GM12873 (cell line): Measurements from ENCODE around the gene DUSP6.

Experiments
- TF ChIP-seq, protein P1 (sequence below): IDR thresholded peaks from 2 replicates; pipeline ENCODE4 v1.5.1; 2012; ENCODE audit warnings: low read depth, mild to moderate bottlenecking, moderate library complexity, low read length, control low read depth; ENCODE audit not compliant: insufficient read depth; ENCODE audit errors: missing control alignments

DUSP6 gene

DNA sequence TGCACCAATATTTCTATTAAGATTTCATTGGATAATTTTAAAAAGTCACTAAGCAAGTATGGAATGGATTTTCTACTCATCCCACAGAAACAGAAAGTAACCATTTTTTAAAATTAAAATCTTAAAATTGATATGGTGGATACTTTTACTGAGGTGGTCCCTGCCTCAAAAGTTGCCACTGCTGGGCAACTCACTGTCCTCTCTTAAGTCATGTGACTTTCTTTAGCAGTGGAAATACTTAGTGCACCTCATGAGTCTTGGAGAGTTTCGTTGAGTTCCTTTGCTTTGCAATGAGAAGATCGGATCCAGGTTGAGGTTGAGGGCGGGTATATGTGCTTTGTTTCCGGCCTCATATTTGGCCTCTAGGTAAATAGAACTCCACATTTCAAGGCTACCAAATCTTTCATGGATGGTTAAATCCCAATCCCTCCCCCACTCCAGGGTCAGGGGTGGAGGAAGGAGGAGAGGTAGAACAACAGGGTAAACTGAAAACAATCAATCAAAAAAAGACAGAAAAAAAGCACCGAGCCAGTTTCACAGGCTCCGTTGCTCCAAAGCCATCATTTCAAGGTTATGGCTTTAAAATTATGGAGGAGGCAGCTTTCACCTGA is 39.5 kb upstream of the DUSP6 start:
- TF ChIP-seq, protein P1, sequence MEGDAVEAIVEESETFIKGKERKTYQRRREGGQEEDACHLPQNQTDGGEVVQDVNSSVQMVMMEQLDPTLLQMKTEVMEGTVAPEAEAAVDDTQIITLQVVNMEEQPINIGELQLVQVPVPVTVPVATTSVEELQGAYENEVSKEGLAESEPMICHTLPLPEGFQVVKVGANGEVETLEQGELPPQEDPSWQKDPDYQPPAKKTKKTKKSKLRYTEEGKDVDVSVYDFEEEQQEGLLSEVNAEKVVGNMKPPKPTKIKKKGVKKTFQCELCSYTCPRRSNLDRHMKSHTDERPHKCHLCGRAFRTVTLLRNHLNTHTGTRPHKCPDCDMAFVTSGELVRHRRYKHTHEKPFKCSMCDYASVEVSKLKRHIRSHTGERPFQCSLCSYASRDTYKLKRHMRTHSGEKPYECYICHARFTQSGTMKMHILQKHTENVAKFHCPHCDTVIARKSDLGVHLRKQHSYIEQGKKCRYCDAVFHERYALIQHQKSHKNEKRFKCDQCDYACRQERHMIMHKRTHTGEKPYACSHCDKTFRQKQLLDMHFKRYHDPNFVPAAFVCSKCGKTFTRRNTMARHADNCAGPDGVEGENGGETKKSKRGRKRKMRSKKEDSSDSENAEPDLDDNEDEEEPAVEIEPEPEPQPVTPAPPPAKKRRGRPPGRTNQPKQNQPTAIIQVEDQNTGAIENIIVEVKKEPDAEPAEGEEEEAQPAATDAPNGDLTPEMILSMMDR = no peak

DNA sequence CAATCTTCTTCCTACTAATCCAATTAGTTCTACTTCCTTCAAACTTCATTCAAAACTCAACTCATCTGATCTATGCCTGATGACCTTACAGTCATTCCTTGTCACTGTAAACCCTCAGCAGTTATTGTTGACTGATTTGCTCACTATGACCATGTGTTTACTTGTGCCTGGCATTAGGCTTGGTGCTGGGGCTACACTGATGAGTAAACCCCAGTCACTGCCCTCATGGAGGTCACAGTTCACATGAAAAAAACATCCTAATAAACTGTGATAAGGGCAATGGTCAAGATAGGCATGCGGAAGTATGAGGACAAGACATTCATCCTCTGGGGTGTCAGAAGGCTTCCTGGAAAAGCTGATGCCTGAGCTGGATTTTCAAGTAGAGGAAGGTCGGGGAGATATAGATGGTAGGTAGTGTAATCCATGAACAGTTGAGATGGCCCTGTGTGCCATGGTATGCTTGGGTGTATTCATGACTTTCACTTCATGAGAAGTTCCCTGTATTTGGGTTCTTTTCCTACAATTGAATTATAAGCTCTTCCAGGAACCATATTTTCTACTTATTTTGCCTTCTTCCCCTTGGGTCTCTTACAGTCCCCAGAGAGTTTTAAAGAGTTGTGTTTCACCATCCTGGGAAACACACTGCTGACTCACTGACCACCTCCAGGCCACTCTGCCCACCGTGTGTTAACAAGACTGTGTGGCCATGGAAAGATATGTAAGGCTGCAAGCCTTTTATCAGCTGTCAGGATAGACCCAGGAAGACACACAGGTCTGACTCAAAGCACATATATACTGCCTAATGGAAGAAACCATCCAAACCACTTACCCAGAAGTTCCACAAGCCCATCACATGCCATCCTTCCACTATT is 38.7 kb upstream of the DUSP6 start:
- TF ChIP-seq, protein P1 = no peak

DNA sequence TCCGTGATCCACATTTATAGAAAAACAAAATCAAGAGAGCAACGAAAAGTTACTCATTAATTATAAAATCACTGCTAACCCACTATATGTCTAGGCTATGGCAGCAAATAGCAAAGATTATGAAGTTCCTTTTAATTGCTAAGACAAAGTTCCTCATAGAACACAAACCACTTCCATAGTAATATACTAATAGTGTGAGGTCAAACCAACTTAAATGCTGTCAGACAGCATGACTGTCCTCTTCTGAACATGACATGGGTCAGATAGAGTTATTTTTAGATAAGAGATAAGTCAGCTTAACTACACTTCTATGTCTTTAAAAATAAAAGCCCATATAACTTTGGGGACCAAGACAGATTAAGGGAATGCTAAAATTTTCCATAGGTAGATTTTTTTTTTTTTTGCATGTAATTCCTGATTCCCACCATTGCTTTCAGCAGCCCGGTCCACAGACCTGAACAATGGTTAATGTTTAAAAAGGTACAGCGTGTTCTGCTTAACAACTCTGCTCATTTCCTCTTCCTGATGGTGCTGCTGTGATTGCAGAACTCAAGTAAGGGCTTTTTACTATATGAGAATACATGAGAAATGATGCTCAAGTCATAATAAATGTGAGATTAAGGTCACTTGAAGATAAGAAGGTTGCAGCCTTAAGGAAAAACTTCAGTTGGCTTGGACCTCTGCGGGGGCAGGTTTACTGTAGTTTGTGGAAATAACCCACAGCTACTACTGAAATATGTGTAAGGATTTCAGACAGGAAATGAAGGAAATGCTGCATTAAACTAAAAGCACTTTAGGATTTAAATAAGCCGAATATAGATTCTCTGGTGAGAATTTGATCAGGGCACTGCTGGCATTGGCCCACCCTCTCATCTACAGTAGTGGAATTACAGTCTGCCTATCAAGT is 37.7 kb upstream of the DUSP6 start:
- TF ChIP-seq, protein P1 = no peak

DNA sequence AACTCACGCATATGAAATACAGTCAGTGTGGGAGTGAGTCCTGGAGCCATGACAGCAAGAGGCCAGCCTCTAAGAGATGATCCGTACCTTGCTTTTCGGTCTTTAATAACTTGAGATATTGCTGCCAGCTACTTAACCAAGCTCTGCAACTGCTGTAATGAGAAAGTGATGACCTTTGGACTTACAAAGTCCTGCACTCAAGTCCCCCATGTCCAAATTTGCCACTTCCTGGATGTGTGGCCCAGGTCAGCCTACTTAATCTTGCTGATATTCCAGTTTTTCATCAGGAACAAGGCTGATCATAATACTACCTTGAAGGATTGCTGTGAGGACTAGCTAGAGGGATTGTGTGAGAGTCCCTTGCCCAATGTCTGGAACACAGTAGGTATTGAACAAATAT is 33.8 kb upstream of the DUSP6 start:
- TF ChIP-seq, protein P1 = no peak

DNA sequence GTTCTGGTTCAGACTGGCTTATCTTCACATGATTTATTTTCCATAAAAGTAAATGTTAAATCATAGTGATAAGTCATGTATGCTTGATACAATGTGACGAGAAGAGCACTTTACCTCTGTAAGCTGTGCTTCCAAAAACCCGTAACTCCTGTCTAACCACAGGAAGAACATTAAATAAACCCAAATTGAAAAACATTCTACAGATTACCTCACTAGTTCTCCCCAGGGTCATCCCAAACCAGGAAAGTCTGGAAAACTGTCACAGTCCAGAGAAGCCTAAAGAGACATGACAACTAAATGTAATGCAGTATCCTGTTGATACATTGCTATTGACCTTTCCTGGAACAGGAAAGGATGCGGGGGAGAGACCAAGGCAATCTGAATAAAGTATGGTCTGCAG is 32.5 kb upstream of the DUSP6 start:
- TF ChIP-seq, protein P1 = no peak

DNA sequence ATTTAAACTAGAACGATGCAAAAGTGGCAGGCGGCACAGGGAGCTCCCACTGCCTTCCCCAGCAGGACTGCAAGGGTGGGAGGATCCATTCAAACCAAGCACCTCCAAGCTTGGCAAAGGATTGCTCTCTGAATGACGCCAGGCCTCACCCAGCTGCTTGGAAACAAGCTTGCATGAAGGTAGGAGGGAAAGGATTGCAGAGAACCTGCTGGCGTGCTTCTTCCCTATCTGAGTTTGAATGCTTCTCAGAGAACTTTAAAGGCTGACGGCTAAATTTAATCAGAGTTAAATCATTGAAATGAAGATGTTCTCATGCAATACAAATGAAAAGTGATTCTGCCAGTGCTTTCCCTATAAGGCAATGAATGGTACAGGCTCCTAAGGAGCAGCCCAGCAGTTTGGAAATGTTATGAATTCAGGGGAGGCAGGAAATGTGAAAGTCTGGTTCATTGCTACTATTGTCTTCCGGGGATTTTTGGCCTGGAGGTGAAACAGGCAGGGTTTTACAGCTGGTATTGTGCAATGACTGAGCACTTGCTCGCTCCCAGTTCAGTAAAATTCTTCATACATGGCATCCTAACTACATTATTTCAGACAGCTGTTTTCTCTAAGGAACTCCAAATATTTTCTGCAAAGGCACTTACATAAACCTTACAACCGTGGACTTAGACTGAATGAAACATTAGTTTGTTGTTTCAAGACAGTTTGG is 31.9 kb upstream of the DUSP6 start:
- TF ChIP-seq, protein P1 = no peak
